8988T (cell line): ENCODE measurements around the gene PNISR.
A peak's percentile ranks its signal among the peaks of the same experiment; 100 is the strongest.

ENCODE experiments used
- DNase-seq: peaks from one replicate; pipeline ENCODE4 v3.0.0; 2011

Gene PNISR

DNA sequence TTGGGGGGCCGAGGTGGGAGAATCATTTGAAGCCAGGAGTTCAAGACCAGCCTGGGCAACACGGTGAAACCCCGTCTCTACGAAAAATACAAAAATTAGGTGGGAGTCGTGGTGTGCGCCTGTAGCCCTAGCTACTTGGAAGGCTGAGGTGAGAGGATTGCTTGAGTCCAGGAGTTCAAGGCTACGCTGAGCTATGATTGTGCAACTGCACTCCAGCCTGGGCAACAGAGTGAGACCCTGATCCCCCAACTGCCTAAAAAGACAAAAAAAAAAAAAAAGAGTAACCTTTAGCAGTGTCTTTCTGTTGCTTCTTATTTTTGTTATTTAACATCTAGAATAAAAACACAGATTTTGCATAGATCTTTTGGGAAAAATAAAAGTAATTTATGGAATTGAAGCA, 18.0 kb downstream of the PNISR start:
- DNase-seq, result no peak

DNA sequence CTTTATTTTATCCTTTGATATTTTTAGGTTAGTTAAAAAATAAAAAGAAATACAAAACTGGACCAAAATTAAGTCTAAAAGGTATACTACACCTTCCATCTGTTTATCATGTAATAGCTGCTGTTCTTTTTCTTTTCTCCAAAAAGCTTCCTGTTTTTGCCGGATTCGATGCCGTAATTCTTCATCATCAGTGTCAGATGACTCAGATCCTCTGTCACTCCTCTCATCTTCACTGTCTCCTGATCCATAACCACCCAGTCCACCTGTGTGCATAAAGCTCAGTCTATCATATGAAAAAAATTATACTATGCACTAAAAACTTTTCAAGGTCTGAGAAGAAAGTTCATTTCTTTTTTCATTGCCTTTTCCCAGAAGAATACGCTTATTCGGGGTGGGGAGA, 22.7 kb downstream of the PNISR start:
- no peak for DNase-seq

- DNase-seq, result no peak
These were observed 27.8 kb downstream of the PNISR start for GRCh38 chr6:99397287-99397686.

DNA sequence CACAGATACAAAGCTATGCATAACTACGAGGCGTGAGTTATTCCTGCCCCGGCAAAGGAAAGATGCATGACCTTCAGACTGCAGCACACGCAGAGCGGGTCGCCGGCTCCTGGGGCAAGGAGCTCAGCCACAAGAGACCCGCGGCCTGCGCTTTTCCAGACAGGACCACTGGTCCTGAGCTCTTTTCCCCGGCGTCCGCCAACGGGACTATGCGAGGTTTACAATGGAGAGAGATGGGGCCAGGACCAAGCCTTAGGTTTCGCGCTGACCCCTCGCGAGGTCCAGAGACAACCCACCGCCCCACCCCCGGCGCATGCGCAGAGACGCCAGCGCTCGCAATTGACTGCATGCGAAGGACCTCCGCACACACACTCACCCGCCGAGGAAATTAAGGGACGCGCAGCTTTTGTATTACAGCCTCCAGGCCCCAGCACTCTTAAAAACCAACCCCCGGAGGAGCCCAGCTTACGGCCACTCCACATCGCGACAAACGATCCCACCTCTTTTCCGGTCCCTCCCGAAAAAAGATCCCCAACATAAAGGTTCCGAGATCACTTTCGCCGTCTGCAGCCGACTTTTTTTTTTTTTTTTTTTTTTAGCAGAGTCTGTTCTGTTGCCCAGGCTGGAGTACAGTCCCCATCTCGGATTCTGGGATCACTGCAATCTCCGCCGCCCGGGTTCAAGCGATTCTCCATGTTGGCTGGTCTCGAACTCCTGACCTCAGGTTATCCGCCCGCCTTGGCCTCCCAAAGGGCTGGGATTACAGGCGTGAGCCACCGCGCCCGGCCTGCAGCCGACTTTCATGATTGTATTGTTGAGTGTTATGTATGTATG, 31.2 kb downstream of the PNISR start, which contains the start of gene COQ3:
COQ3 (minus strand) TSS at position 498 of the 834 bp plus-strand sequence; CDS start at position 482, 16 bp downstream.
- DNase-seq, result peak; percentile 78

- DNase-seq, result no peak
These were observed 31.8 kb downstream of the PNISR start for GRCh38 chr6:99393366-99393697.

DNA sequence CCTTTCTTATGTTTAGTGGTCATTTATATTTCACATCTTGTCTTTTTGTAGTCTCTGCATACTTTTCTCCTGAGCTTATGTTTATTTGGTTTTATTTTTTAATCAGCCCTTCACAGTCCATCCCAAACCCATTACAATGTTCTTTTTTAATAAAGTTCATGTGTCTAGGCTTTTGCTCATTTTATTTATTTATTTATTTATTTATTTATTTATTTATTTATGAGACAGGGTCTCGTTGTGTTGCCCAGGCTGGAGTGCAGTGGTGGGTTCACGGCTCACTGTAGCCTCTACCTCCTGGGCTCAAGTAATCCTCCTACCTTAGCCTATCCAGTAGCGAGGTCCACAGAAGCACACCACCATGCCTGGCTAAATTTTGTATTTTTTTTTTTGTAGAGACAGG, 34.2 kb downstream of the PNISR start:
- DNase-seq, result no peak

GRCh38 chr6:99384507-99384906, 40.6 kb downstream of the PNISR start:
- DNase-seq, result no peak

- no peak for DNase-seq
These were observed 46.5 kb downstream of the PNISR start for GRCh38 chr6:99378636-99379035.

- DNase-seq, result no peak
These were observed 55.6 kb downstream of the PNISR start for GRCh38 chr6:99369533-99369932.

DNA sequence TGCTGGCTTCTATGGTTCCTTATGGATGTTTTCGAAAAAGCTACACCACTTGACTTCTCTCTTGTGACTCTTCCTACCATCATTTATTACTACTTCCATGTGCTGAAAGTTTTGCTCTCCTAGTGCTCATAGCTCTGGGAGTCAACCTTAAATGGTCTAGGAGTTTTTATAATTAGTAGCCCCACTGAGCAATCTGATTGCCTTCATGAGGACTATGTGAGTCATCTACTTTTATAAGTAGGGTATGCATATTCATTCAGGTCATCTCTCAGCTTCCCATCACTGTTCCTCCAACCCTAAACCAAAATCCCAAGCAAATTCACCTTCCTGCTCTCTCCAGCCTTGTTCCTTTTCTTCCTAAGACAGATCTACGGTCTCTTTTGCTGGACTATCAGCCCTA, 58.3 kb downstream of the PNISR start:
- no peak for DNase-seq

DNA sequence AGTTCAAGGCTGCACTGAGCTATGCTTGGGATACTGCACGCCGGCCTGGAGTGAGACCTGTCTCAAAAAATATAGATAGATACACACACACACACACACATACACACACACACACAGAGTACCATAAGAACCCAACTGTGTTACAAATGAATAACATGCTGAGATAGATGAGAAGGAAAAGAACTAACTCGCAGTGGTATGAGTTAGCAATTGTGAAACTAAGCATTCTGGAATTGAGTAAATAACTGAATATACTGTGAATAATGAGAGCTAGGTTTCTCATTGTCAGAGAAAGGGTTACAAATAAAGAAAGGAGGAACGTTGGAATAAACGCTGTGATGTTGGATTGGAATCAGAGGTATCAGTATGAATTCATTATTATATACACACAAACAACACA, 61.1 kb downstream of the PNISR start:
- DNase-seq, result no peak

- DNase-seq, result no peak
These were observed 62.3 kb downstream of the PNISR start for GRCh38 chr6:99362678-99363268.

GRCh38 chr6:99359800-99360199, 65.3 kb downstream of the PNISR start:
- DNase-seq, result no peak

- no peak for DNase-seq
These were observed 68.5 kb downstream of the PNISR start for GRCh38 chr6:99356641-99357040.

DNA sequence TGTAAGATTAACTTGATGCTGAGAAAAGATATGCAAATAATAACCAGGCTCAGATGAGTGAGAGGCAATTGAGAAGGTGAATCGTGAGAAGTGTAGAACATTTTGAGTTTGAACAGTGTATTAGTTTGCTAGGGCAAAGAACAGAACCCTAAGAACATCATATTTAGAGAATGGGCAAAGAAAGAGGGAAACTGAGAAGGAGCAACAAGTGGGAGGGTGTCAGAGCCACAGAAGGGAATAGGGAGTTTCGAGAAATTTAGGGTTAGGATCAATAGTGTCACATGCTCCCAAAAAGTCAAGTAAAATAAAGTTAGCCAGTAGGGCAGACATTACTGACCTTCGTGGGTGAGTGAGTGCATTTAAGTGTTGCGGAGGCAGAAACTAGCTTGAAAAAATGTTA, 70.1 kb downstream of the PNISR start:
- no peak for DNase-seq

DNA sequence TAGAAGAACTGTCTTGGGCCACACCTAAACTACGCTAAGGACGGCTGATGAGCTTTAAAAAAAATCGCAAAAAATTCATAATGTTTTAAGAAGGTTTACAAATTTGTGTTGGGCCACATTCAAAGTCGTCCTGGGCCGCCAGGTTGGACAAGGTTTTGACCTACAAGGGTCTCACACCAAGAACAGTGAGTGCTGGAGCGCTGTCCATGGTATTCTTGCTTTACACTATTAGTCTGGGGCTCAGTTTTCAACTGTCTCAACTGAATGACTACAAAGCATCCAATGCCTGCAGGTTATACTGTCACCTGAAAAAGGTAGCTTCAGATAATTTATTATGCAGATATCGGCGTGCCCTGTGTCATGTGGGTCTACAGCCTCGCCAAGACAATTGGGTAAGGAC, 72.0 kb downstream of the PNISR start:
- no peak for DNase-seq

GRCh38 chr6:99350573-99350972, 74.5 kb downstream of the PNISR start:
- no peak for DNase-seq

- DNase-seq, result peak; percentile 84
These were observed 75.7 kb downstream of the PNISR start, which contains the start of gene FAXC for GRCh38 chr6:99349171-99350141. FAXC (minus strand) TSS chr6:99349674; CDS start chr6:99349372, 302 bp downstream.

GRCh38 chr6:99348288-99349170, 76.6 kb downstream of the PNISR start:
- DNase-seq, result no peak
